HG03432 (cell line): ENCODE data around the gene MLLT11.
A peak's percentile ranks its signal among the peaks of the same experiment; 100 is the strongest.

ENCODE experiments used
- ATAC-seq: cut with Tn5 transposase; IDR thresholded peaks from one replicate; pipeline ENCODE4 v1.9.1; 2021; ENCODE audit warnings: mild to moderate bottlenecking, moderate library complexity; ENCODE audit not compliant: unreplicated experiment

MLLT11 gene

GRCh38 chr1:151060007-151060656 is at the start of gene MLLT11:
MLLT11 (plus strand) TSS chr1:151060397; CDS start chr1:151067225, 6,828 bp downstream.
- no peak for ATAC-seq

- ATAC-seq, result no peak
Observed at GRCh38 chr1:151011154-151011850, 48.9 kb upstream of the MLLT11 start.

GRCh38 chr1:151012684-151013471 is 47.3 kb upstream of the MLLT11 start:
- ATAC-seq, result no peak

- no peak for ATAC-seq
Observed at GRCh38 chr1:151013518-151013917, 46.7 kb upstream of the MLLT11 start.

- no peak for ATAC-seq
Observed at GRCh38 chr1:151024540-151025146, 35.6 kb upstream of the MLLT11 start.

GRCh38 chr1:151026460-151026859 is 33.7 kb upstream of the MLLT11 start:
- no peak for ATAC-seq

GRCh38 chr1:151032164-151032563 is 28.0 kb upstream of the MLLT11 start:
- ATAC-seq, result no peak

- ATAC-seq, result no peak
Observed at GRCh38 chr1:151035167-151035566, 25.0 kb upstream of the MLLT11 start.

- ATAC-seq, result no peak
Observed at GRCh38 chr1:151036356-151036755, 23.8 kb upstream of the MLLT11 start, which contains the start of gene BNIPL. BNIPL (plus strand) TSS chr1:151036586; CDS start chr1:151036726, 140 bp downstream.

GRCh38 chr1:151037032-151037431 is 23.2 kb upstream of the MLLT11 start:
- no peak for ATAC-seq

GRCh38 chr1:151039521-151039920 is 20.7 kb upstream of the MLLT11 start:
- no peak for ATAC-seq

GRCh38 chr1:151043163-151043562 is 17.0 kb upstream of the MLLT11 start:
- no peak for ATAC-seq

GRCh38 chr1:151047591-151047924 is 12.6 kb upstream of the MLLT11 start, which contains the start of gene C1orf56:
C1orf56 (plus strand) TSS chr1:151047751; CDS start chr1:151047848, 97 bp downstream.
- peak; percentile 61 for ATAC-seq

GRCh38 chr1:151047925-151048644 is 12.1 kb upstream of the MLLT11 start:
- ATAC-seq, result peak; percentile 58

- ATAC-seq, result no peak
Observed at GRCh38 chr1:151048645-151049032, 11.6 kb upstream of the MLLT11 start.

- ATAC-seq, result no peak
Observed at GRCh38 chr1:151049458-151049857, 10.7 kb upstream of the MLLT11 start.

GRCh38 chr1:151050051-151050688 is 10.0 kb upstream of the MLLT11 start:
- ATAC-seq, result no peak

GRCh38 chr1:151051356-151052009 is 8.7 kb upstream of the MLLT11 start:
- ATAC-seq, result no peak

GRCh38 chr1:151054971-151055547 is 5.1 kb upstream of the MLLT11 start:
- ATAC-seq, result no peak
